Measurements from ENCODE around the gene IRS2.

The IRS2 gene, protein sequence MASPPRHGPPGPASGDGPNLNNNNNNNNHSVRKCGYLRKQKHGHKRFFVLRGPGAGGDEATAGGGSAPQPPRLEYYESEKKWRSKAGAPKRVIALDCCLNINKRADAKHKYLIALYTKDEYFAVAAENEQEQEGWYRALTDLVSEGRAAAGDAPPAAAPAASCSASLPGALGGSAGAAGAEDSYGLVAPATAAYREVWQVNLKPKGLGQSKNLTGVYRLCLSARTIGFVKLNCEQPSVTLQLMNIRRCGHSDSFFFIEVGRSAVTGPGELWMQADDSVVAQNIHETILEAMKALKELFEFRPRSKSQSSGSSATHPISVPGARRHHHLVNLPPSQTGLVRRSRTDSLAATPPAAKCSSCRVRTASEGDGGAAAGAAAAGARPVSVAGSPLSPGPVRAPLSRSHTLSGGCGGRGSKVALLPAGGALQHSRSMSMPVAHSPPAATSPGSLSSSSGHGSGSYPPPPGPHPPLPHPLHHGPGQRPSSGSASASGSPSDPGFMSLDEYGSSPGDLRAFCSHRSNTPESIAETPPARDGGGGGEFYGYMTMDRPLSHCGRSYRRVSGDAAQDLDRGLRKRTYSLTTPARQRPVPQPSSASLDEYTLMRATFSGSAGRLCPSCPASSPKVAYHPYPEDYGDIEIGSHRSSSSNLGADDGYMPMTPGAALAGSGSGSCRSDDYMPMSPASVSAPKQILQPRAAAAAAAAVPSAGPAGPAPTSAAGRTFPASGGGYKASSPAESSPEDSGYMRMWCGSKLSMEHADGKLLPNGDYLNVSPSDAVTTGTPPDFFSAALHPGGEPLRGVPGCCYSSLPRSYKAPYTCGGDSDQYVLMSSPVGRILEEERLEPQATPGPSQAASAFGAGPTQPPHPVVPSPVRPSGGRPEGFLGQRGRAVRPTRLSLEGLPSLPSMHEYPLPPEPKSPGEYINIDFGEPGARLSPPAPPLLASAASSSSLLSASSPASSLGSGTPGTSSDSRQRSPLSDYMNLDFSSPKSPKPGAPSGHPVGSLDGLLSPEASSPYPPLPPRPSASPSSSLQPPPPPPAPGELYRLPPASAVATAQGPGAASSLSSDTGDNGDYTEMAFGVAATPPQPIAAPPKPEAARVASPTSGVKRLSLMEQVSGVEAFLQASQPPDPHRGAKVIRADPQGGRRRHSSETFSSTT (N-terminal part only)

DNA sequence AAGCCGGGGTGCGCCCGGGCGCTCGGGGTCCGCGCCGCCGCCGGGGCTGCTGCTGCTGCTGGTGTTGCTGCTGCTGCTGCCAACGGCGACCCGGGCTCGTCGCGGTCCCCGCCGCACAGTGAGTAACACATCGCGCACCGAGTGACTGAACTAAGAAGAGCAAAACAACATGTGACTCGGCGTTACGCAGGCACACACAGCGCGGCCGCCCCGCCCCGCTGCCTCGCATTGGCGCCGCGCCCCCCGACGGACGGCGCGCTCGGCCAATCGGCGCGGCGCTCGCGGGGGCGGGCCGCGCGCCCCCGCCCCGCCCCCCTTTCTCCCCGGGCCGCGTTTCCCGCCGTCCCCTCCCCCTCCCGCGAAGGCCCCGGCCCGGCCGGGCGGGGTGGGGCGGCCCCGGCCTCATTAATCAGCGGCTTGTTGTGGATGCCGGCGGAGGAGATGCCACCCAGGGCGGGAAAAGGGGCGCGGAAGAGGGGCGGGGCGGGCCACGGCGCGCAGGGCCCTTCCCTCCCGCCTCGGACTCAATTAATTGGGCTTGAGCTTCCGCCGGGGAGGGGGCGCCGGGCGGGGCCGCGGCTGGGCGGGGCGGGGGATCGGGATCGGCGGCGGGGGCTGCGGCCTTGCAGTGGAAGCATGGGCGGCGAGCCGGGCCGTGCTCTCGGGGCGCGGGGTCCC, at the start of gene IRS2:
IRS2 (minus strand) TSS at position 127 of the 678 bp plus-strand sequence. CDS start 530 bp downstream, outside the sequence.
- TF ChIP-seq GATA2 (IDR thresholded peaks at IDR 0.05; ENCODE audit: low read depth, low read length): no peak
- TF ChIP-seq GATA3 (IDR thresholded peaks at IDR 0.05; ENCODE audit: low read depth, low read length): no peak

DNA sequence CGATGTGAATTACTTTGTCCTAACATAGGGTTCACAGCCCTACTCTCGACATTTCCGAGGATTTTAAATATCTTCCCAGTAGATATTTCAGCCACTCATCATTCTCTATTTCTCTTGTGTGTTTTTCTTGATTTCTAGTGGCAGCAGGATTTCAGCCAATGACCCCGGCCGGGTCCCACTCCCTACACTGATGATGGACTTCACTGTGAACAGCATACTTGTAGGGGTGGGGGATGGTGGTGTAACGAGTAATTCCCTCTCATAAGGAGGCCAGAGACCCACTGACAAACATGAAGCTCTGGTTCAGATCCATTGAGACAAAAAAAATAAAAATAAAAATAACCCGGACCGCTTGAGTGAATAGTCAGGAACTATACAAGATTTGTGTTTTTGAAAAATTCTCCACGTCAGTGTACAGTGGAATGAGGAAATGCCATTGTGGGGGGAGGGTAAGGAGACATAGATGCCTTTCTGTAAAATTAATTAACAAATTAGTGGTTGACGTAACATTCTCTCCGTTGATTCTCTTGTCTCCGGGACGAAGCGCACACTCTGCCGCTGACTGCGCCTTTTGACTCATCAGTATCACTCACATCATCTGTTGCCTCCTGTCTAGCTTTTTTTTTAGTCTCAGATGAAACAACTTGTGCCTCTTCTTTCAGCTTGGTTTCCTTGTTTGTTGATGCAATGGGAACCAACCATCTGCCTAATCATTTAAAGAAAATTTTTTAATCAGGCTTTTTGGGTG, 48.8 kb upstream of the IRS2 start:
- no peak for TF ChIP-seq GATA3 (IDR thresholded peaks at IDR 0.05; ENCODE audit: low read depth, low read length)
- TF ChIP-seq GATA2 (IDR thresholded peaks at IDR 0.05; ENCODE audit: low read depth, low read length): no peak

DNA sequence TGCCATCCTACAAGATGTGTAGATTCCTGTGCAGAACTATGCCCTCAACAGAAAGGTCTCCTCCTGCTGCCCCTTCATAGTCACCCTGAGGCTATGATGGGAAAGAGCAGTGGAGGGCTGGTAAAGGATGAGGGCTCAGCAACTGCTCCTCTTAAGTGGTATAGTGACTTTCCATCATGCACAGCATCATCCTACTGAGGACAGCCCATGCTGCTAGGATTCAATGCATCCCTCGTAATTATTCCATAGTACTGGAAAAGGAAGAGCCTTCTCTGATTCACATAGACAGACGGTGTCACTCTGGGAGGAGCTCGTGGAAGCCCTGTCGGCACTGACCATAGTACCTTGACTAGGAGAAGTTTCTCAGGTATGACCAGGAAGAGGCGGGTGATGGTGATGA, 47.6 kb upstream of the IRS2 start:
- no peak for TF ChIP-seq GATA3 (IDR thresholded peaks at IDR 0.05; ENCODE audit: low read depth, low read length)
- TF ChIP-seq GATA2 (IDR thresholded peaks at IDR 0.05; ENCODE audit: low read depth, low read length): no peak

DNA sequence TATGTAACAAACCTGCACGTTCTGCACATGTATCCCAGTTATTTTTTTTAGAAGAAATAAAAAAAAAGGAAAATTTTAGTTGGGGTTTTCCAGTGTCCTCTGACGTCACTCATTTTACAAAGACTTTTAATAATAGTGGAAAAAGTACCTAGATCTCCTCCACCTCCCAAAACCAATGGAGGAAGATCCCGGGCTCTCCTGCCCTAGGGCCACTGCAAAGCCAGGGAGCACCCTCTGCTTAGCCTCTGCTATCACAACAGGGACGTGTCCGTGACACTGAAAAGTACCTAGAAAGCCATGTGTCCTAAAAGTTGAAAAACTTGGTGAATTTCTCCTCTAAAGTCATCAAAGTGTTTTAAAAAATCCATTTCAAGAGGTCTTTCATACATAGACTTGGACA, 46.7 kb upstream of the IRS2 start:
- no peak for TF ChIP-seq GATA2 (IDR thresholded peaks at IDR 0.05; ENCODE audit: low read depth, low read length)
- TF ChIP-seq GATA3 (IDR thresholded peaks at IDR 0.05; ENCODE audit: low read depth, low read length): no peak

DNA sequence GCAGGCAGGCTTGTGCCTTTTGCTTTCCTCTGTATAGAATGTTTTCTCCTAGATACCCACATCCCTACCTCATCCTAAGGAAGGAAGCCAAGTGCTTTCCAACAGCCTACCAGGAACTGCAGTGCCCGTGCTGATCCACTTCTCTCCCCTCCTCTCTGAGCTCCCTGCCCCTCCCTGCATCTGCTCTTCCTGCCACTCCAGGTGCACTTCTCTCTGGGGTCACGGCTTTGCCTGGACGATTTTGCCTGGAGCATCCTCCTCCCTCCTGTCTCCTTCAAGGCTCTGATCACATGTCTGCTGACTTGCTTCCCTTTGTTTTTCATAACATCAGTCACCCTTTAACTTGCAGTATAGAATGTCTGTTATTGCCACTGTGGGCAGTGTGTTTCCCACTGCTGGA, 34.7 kb upstream of the IRS2 start:
- TF ChIP-seq GATA3 (IDR thresholded peaks at IDR 0.05; ENCODE audit: low read depth, low read length) (no peak), GATA2 (IDR thresholded peaks at IDR 0.05; ENCODE audit: low read depth, low read length) (no peak)

DNA sequence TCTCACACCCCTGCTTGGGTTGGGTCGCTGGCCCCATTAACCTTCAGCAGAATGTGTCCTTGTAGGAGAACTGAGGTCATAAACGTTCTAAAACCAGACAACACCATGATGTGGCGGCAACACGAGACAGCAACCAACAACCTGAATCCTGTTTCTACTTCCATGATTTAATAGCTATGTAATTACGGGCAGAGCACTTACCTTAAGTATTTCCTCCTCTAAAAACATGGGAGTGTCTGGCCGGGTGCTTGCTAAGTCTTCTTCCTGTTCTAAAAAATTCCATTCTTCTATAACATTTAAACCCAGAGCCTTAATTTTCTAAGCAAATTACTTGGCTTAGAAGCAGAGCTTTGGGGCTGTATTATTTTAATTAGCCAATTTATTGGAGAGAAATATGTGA, 33.5 kb upstream of the IRS2 start:
- TF ChIP-seq GATA2 (IDR thresholded peaks at IDR 0.05; ENCODE audit: low read depth, low read length) (no peak), GATA3 (IDR thresholded peaks at IDR 0.05; ENCODE audit: low read depth, low read length) (no peak)

DNA sequence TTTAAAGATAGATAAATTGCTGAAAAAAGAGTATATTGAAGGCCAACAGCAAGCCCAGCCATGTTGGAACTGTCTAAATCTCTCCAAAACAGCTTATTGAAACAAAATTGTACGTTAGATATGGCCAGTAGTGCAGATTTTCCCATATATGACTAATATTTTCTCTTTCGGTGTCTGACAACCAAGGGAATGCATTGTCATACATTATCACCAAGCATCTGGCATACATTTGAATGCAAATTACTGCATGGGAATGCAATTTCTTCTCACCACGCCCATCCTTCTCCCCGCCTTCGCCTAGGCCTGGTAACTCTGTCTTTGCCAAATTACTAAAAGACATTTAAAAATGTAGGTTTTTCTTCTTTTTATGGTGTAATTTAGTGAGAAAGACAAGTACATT, 32.5 kb upstream of the IRS2 start:
- TF ChIP-seq GATA2 (IDR thresholded peaks at IDR 0.05; ENCODE audit: low read depth, low read length) (no peak), GATA3 (IDR thresholded peaks at IDR 0.05; ENCODE audit: low read depth, low read length) (no peak)

DNA sequence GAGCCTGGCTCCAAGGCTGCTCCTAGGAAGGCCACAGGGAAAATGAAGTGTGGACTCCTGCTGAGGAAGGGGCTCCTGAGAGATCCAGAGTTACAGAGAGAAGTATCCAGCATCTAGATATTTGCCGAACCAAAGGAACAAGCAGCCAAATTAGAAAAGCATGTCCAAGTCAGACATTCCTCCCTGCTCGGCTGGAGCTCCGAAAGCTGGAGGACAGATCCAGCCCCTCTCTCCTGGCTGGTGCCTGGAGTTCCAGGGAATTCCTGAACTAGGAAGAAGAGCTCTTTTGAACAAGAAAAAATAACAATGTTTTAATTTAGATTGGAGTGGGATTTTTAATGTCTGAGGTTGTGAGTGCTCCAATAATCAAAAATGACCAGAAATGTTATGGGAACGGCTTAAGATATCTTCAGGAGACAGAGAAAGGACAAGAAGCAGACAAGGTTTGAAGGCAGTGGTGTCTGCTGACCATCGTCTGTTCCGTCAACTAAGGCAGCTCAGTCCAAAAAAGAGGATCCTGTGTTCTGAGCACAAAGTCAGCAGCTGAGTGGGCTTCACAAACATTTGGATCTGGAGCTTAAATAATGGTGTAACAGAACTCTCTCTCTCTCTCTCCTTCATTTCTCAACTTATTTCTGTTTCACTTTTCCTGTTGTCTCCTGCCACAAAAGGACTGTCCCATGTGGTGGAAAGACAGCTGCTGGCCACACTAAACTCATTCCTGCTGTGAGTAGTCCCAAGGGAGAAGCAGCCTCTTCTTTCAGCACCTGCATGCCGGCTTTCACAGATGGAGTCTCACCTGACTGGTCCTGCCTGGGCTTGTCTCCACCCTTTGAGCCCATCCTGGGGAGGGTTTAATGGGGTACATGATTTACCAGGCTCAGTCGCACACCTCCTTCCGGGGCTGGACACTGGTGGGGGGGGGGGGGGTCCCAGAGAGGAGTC, 31.5 kb upstream of the IRS2 start:
- TF ChIP-seq GATA2 (IDR thresholded peaks at IDR 0.05; ENCODE audit: low read depth, low read length) (no peak), GATA3 (IDR thresholded peaks at IDR 0.05; ENCODE audit: low read depth, low read length) (no peak)

DNA sequence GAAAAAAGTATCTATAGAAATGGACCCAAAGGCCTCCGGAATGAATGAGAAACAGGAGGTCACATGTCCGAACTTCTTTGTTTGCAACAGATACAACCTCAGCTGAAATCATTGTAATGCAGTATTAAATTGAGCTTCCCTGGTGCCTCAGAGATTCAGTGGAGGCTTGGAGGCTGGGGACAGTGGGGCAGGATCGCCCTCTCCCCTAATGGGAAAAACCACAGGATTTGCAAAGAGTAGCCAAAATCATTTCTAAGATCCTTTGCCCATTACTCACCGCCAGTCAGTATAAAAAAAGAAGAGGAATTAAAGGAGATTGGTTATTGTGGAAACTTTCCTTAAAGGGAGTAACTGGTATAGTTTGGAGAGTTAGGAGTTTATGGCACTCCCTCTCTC, 30.4 kb upstream of the IRS2 start:
- no peak for TF ChIP-seq GATA3 (IDR thresholded peaks at IDR 0.05; ENCODE audit: low read depth, low read length)

DNA sequence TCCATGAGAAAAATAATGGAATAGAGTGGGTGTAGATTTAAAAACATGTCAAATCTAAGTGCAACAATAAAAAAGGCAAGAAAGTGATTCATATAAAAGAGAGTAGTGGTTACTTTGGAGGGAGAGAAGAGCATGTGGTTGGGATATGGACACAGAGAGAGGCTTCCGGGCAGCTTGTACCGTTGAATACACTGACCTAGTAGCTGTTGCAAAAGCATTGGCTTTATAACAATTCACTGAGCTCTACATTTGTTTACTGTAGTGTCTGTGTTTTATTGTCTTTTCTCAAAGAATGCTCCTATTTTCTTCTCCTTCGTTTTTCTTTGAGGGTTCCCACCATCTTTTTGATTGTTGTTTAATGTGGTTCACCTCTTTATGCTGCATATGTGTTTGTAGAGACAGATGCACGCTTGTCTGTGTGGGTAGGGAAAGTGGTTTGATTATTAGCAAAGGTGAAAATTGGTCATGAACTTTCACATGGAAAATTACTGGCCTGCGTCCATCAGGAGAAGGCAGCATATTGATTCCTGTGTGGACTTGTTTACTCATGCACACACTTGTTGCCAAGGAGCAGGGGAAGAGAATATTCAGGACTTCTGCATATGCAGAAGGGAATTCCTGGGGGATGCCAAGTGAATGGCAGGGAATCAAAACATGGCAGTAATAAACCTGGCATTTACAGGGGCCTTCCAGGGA, 29.9 kb upstream of the IRS2 start:
- TF ChIP-seq GATA3 (IDR thresholded peaks at IDR 0.05; ENCODE audit: low read depth, low read length) (no peak), GATA2 (IDR thresholded peaks at IDR 0.05; ENCODE audit: low read depth, low read length) (no peak)

DNA sequence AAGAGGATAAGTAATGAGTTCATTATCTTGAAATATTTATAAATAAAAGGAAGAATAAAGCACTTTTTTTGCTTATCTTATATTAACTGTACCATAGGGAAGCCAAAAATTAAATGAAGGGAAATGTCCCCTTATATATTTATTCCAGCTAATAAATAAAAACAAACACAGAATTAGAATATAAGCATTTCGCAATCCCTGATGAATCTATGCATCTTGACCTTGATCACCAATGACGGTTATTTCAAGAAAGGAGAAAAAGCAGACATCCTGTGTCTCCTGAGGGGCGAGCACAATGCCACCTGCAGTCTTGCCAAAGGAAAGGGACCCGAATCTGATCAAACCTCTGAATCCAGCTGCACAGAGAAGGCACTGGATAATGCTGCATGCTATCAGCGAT, 29.3 kb upstream of the IRS2 start:
- no peak for TF ChIP-seq GATA3 (IDR thresholded peaks at IDR 0.05; ENCODE audit: low read depth, low read length)
- no peak for TF ChIP-seq GATA2 (IDR thresholded peaks at IDR 0.05; ENCODE audit: low read depth, low read length)

DNA sequence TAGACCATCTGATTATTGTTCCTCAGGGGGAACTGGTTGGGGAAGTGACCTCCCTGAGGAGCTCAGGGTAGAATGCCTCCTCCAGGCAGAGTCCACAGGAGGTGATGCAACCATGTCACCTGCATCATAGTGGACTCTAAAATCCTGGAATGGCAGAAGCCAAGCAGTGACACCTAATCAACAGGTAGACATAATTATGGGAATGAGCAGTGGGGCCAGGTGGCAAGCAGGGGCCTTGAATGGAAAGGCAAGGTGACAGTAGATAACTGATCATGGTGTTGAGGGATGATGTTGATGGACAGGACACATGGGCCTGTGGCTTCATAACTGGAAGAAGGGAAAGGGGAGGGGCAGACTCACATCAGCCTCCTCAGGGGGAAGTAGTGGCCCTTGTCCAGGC, 27.3 kb upstream of the IRS2 start:
- TF ChIP-seq GATA2 (IDR thresholded peaks at IDR 0.05; ENCODE audit: low read depth, low read length): no peak
- TF ChIP-seq GATA3 (IDR thresholded peaks at IDR 0.05; ENCODE audit: low read depth, low read length): no peak
